ENCODE data around the gene DNAJC16.
A peak's percentile ranks its signal among the peaks of the same experiment; 100 is the strongest.
"Not testable (repeated sequence)": the region's sequence is repeated elsewhere in the genome, so short reads cannot be mapped to it uniquely, and the experiment has no call there.

The DNAJC16 gene

GRCh38 chr1:15508700-15509487 is 17.8 kb upstream of the DNAJC16 start:
- DNase-seq = no peak

DNA sequence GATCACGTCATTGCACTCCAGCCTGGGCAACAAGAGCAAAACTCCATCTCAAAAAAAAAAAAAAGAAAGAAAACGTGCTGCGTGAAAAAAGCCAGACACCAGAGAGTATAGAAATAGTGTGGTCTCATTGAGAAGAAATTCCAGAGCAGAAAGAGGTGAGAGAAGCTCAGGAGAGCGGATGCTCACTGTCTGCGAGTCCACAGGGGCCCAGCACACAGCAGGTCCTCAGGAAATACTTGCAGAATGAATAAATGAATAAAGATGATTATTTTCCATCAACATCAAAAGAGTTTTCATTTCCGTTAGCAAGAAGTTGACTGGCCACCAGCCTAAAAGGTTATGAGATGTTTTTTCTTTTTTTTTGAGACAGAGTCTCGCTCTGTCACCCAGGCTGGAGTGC is 17.1 kb upstream of the DNAJC16 start:
- no peak for DNase-seq

- DNase-seq = no peak
Observed at GRCh38 chr1:15510611-15511405, 15.8 kb upstream of the DNAJC16 start.

GRCh38 chr1:15513192-15513591 is 13.5 kb upstream of the DNAJC16 start:
- no peak for DNase-seq

DNA sequence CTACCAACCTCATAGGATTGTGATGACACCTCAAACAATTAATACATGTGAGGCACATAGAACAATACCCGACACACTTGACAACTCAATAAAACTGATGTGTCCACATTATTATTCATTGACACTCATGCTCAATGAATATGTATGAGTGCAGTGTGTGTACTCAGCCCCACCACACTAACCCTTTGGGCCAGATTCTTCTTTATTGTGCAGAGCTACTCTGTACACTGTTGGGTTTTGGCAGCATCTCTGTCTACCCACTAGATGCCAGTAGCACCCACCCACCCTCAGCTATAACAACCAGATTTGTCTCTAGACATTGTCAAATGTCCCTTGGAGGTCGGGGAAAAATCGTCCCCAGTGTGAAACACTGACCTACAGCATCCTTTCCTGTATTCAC is 12.7 kb upstream of the DNAJC16 start:
- DNase-seq = no peak

DNA sequence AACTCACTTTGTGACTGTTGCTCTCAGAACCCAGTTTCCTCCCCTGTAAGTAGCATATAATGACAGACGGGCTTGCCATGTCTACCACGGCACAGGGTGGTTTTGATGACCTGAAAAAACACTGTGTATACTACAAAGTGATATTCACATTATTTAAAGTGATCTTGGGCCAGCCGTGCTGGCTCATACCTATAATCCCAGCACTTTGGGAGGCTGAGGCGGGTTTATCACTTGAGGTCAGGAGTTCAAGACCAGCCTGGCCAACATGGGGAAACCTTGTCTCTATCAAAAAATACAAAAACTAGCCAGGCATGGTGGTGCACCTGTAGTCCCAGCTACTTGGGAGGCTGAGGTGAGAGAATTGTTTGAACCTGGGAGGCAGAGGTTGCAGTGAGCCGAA is 12.1 kb upstream of the DNAJC16 start:
- DNase-seq = not testable (repeated sequence)

GRCh38 chr1:15515022-15515663 is 11.5 kb upstream of the DNAJC16 start:
- DNase-seq = no peak

DNA sequence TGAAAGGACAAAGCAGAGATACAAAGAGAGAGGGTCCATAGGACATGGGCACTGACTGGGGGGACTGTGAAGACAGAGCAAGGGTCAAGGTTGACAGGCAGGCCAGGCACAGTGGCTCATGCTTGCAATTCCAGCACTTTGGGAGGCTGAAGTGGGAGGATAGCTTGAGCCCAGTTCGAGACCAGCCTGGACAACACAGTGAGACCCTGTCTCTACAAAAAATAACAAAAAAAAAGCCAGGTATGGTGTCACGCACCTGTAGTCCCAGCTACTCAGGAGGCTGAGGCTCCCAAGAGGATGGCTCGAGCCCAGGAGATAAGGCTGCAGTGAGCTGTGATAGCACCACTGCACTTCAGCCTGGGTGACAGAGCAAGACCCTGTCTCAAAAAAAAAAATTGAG is 7.0 kb upstream of the DNAJC16 start:
- DNase-seq = no peak

- DNase-seq = not testable (repeated sequence)
Observed at GRCh38 chr1:15521206-15521906, 5.3 kb upstream of the DNAJC16 start.

- no peak for DNase-seq
Observed at GRCh38 chr1:15522551-15522950, 4.1 kb upstream of the DNAJC16 start.

GRCh38 chr1:15523104-15524020 is 3.3 kb upstream of the DNAJC16 start:
- DNase-seq = no peak

DNA sequence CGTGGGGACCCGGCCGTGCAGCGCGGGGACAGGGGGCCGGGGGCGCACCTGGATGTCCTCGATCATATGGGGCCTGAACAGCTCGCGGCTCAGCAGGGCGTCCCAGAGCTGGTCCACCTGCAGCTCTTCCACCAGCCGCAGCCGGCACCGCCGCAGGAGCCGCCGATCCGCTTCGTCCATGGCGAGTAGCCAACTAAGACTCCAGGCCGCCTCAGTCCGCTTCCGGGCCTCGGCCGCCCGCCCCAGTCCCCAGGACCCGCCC is 2.7 kb upstream of the DNAJC16 start, which contains the start of gene CASP9:
CASP9 (minus strand) TSS at position 195 of the 262 bp plus-strand sequence; CDS start at position 180, 15 bp downstream.
- DNase-seq = no peak

DNA sequence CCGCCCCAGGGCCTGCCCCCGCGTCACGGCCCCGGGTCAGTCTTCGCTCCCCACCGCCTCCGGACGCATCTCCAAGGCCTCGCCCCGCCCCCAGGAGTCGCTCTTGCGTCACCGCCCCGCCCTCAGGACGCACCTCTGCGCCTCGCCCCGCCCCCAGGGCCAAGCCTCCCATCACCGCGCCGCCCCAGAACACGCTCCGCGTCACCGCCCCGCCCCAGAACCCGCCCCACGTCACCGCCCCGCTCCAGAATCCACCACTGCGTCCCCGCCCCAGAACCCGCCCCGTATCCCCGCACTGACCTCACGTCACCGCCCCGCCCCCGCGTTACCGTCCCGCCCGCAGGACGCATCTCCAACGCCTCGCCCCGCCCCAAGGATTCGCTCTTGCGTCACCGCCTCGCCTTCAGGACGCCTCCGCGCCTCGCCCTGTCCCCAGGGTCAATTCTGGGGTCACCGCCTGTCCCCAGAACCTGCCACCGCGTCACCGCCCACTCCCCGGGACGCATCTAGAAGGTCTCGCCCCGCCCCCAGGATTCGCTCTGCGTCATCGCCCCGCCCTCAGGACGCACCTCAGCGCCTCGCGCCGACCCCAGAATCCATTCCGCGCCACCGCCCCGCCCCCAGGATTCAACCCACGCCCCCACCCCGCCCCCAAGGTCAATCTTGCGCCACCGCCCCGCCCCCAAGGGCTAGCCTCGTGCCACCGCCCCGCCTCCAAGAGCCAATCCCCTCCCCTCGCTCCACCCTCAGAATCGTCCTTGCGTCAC is 2.2 kb upstream of the DNAJC16 start:
- DNase-seq = peak; percentile 73

GRCh38 chr1:15525050-15526020 is 1.3 kb upstream of the DNAJC16 start:
- no peak for DNase-seq

- DNase-seq = no peak
Observed at GRCh38 chr1:15526021-15526489, 593 bp upstream of the DNAJC16 start.

DNA sequence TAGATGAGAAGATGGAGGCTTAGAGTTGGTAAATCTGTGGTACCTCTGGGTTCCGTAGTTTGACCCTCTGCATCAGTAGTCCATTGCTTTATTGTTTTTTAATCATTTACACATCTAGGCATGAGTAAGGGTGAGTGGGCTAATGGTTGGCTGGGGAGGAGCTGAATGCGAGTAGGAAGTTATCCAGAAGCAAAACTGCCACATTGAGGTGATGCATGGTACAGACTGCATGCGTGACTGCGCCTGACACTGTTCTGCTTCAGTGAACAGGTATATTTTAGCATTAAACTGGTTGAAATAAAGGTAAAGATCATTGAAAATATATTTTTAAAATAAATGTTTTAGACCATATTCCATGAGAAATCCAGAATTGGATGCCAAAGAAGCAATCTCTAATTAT is 4.4 kb downstream of the DNAJC16 start:
- no peak for DNase-seq

DNA sequence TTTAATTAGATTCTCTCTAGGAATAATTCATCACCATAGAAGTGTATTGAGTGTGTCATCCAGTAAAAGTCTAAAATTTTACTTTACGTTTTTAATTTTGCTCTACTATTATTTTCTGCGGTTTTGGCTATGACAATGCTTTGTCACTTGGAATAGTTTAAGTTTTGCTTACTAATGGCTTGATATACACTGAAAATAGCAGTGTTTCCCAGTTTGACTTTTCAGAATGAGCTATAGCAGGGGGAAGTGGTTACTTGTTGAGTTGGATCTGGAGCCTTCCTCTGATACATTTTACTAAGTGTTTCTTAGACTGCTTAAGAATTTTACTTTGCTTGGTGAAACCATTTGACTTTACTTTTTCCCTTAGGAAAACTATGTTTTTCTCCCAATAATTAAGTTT is 5.0 kb downstream of the DNAJC16 start:
- no peak for DNase-seq

DNA sequence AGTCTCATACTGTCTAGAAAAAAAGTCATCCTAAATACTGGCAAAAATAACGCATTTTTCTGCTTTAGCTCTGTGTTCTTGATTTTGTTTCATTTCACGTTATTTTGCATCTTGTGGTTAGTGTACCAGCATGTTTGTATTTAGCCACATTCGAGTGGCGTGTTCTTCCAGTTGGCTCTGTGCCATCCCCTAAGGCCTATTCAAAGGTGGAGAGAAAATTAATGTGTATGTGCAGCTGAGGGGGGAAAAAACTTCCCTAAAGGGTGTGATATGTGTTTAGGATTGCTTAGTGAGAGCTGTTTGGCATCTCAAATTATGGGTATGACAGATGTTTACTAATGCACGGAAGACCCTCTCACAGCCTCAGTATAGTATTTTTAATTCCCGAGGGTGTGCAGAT is 12.1 kb downstream of the DNAJC16 start:
- DNase-seq = no peak

DNA sequence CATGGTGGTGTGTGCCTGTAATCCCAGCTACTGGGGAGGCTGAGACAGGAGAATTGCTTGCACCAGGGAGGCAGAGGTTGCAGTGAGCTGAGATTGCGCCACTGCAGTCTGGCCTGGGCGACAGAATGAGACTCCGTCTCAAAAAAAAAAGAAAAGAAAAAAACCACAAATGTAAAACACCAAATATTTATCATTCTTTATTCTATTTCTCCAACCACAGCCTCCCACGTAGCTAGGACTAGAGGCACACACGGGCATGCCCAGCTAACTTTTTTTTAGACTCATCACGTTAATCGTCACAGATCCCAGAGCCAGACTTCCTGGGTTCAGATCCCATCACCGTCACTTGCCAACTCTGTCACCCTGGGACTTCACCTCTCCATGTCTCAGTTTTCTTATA is 13.5 kb downstream of the DNAJC16 start:
- DNase-seq = no peak

- no peak for DNase-seq
Observed at GRCh38 chr1:15541231-15541792, 14.7 kb downstream of the DNAJC16 start.
